ENCODE results near the gene CKMT1B.
"Not testable (repeated sequence)": the region's sequence is repeated elsewhere in the genome, so short reads cannot be mapped to it uniquely, and the experiment has no call there.

DNA sequence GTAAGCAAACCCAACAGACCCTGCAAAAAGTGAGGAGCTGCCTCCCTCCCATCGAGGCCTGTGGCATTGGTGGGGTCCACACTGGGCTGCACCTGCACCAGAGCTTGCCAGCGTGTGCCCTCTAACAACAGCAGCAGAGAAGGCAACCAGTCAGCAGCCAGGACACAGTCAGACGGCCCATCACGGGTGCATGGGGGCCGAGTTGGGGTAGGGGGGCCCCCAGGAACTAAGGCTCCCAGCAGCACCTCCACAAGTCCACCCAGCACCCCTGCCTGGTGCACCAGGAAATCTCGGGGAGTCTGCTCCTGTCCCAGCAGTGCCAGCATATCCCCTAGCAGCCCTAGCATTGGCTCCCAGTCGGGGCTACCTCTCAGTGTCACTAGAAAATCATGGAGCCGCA, 23.9 kb downstream of the CKMT1B start:
- TF ChIP-seq EZH2 (IDR thresholded peaks at IDR 0.05; ENCODE audit: insufficient read depth, poor library complexity, severe bottlenecking); EZH2phosphoT487 (IDR thresholded peaks at IDR 0.05; ENCODE audit: insufficient read depth, low read depth): not testable (repeated sequence)
